ENCODE data around the gene CUX1.
"Not testable (repeated sequence)": the region's sequence is repeated elsewhere in the genome, so short reads cannot be mapped to it uniquely, and the experiment has no call there.

CUX1 gene

GRCh38 chr7:102230162-102230561, 412.7 kb downstream of the CUX1 start:
- not testable (repeated sequence) for DNase-seq

DNA sequence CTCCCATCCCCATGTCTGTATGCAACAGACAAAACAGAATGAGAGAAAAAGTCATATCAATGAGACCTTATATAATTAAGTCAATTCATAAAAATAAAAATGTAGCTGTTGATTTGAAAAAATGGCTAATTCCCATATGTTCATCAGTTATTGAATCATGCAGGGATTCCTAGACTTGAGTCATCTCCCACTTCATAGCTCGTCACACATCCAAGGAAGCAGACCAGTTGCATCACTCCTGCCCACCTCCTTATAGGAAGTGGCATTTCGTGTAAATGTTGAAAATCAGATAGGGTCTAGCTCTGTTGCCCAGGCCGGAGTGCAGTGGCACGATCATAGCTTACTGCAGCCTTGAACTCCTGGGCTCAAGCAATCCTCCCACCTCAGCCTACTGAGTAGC, 413.2 kb downstream of the CUX1 start:
- DNase-seq: no peak

GRCh38 chr7:102232611-102233286, 415.3 kb downstream of the CUX1 start:
- no peak for DNase-seq

- no peak for DNase-seq
Measured at GRCh38 chr7:102234131-102234530, 416.7 kb downstream of the CUX1 start.

DNA sequence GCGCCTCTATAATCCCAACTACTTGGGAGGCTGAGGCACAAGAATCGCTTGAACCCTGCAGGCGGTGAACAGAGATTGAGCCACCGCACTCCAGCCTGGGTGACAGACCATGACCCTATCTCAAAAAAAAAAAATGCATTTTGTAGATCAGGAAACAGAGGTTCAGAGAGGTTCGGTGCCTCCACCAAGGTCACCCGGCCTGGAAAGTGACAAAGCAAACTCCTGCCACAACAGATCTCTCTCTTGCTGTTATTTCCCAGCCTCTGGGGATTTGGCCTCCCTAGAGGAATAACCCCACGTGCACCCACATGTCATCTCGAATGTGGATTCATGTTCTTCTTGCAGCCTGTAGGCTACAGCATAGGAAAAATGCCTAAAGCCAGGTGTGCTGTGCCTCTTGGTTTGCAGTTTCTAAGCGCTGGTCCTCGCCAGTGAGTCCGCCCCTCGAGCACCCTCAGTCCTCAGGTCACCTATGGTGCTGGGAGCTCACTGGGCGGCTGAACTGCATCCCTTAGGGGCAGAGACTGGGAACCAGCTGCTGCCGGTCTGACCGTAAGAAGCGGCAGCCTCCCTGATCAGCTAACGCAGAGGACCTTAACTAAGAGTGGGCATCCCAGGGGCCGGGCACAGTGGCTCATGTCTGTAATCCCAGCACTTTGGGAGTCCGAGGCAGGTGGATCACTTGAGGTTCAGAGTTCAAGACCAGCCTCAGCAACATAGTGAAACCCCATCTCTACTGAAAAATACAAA, 417.6 kb downstream of the CUX1 start:
- no peak for DNase-seq

GRCh38 chr7:102236102-102236501, 418.7 kb downstream of the CUX1 start:
- DNase-seq: no peak

- peak; percentile 38 for DNase-seq
Measured at GRCh38 chr7:102236592-102237287, 419.3 kb downstream of the CUX1 start.

DNA sequence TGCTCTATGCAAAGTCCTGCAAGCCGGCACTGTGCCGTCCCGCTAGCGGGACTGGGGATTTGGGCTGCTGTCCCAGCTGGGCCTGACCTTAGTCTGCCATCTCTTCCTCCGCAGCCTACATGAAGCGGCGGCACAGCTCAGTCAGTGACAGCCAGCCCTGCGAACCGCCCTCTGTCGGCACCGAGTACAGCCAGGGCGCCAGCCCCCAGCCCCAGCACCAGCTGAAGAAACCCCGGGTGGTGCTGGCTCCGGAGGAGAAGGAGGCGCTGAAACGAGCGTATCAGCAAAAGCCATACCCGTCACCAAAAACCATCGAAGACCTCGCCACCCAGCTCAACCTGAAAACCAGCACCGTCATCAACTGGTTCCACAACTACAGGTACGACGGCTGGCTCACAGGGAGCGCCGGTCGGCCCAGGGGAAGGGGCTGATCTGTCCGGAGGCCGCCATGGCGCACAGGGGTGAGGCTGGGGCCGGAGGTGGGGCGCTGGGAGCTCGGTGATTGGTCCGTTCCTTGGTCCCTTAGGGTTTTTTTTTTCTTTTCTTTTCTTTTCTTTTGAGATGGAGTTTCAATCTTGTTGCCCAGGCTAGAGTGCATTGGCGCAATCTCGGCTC, 421.9 kb downstream of the CUX1 start:
- DNase-seq: no peak

- DNase-seq: no peak
Measured at GRCh38 chr7:102241431-102241830, 424.0 kb downstream of the CUX1 start.

GRCh38 chr7:102244601-102245000, 427.2 kb downstream of the CUX1 start:
- DNase-seq: no peak

DNA sequence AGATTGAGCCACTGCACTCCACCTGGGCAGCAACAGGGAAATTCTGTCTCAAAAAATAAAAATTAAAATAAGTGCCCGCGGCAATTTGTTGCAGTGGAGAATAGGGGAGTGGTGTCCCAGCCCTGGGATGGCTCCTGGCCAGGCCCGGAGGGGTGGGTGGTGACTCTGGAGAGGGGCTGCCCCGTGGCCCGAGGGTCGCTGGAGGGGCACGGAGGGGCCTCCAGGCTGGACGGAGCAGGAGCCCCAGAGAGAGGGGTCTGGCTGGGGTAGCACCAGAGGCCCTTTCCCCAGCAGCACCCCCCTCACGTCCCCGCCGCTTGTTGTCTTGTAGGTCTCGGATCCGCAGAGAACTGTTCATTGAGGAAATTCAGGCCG, 430.6 kb downstream of the CUX1 start:
- DNase-seq: no peak

DNA sequence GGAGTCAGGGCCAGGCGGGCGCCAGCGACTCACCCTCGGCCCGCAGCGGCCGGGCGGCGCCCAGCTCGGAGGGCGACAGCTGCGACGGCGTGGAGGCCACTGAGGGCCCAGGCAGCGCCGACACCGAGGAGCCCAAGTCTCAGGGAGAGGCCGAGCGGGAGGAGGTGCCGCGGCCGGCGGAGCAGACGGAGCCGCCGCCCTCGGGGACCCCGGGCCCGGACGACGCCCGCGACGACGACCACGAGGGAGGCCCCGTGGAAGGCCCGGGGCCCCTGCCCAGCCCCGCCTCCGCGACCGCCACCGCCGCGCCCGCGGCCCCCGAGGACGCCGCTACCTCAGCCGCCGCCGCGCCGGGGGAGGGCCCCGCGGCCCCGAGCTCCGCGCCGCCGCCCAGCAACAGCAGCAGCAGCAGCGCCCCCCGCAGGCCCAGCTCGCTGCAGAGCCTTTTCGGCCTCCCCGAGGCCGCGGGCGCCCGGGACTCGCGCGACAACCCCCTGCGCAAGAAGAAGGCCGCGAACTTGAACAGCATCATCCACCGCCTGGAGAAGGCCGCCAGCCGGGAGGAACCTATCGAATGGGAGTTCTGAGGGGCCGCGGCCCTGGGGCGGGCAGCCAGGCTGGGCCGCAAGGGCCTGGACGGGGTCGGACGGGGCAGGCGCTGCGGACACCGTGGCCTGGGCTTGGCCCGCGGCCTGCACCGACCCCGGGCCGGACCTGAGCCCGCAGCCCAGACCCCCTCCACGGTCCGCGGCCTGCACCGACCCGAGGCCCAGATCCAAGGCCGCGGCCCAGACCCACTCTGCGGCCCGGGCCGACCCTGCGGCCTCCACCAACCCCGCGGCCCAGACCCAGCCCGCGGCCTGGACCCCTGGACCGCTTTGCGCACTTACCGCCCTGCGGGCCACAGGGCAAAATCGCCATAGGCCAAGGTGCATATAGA, 431.3 kb downstream of the CUX1 start:
- no peak for DNase-seq

GRCh38 chr7:102251531-102252365, 434.3 kb downstream of the CUX1 start:
- no peak for DNase-seq

DNA sequence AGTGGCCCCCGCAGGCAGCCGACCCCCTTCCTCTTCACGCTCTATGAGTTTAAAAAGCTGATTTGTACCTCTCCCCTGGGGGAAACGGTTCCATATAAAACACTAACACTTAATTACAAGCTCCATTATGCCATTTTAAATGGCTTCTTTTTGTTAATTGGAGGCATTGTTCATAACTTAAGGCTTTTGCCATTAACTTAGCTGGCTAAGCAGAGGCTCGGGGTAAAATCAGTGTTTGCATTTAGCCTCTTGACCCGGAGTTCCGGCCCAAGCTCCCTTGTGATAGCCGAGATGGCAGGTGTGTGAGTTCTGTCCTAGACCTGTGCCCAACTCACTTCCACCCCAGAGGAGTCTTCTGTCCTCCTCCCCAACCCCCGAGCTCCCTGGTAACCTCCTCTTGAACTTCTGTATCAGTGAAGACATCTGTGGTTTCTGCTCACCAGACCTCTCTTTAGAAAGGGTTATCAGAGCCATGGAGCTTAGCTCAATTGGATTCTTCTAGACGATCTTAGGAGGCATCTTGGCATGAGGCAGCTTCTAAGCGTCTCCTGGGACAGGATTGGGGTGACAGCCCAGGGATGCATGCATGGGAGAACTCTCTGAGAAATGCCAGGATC, 435.0 kb downstream of the CUX1 start:
- DNase-seq: no peak

- no peak for DNase-seq
Measured at GRCh38 chr7:102253066-102253972, 435.9 kb downstream of the CUX1 start.

DNA sequence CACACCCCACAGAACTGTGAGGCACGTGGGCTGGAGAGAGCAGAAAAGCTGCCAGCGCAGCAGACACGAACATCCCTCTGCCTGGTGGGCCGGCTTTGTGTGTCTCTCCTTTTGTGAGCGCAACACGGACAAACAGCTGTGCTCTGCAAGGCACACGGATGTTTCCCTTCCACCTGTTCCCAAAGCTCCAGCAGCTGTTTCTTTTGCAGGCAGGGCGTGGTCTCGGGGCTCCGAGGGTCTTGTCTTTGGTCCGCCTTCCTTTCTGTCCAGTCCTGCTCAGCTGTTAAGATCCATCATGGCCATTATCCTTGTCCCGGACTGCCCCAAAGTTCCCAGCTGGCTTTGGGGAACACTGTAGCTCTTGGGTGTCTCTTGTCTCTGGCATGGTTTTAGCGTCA, 436.5 kb downstream of the CUX1 start:
- no peak for DNase-seq

GRCh38 chr7:102254521-102254920, 437.1 kb downstream of the CUX1 start:
- DNase-seq: no peak

GRCh38 chr7:102255501-102255900, 438.1 kb downstream of the CUX1 start:
- no peak for DNase-seq

DNA sequence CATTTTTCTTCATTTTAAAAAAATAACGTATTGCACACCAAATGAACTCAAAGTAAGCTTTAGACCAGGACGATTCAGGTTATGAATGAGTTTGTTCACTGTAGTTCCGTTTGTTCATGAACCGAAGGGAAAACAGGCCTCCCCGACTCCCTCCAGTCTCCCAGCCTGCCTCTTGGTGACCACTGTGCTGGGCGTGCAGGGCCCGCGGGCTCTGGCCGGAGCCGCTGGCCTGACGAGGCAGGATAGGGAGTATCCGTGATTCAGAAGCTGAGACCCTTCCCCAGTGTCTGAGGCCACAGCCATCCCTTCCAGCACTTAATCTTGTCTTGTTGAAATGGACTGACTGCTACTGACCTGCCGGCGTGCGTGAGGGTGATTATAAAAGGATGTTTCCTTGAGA, 438.5 kb downstream of the CUX1 start:
- no peak for DNase-seq
